Subcutaneous adipose tissue (tissue), 4 donors: ENCODE data around the gene ZBTB44. TPM values are rescaled to one million over a fixed set of nuclear protein-coding genes. Genes with fewer than 3 reads are reported as not detected.

Experiments used
- total RNA-seq, 4 donors: library from RNA; depleted of rRNA; stranded (reverse); fragments of >200 nt; gene quantifications; one replicate each; pipeline ENCODE4 v1.1.0, GENCODE V29; 2016
- TF ChIP-seq, protein P1 (sequence below): fragments of 450-650 bp; IDR thresholded peaks from one replicate; pipeline ENCODE4 v1.5.1; 2016; ENCODE audit warnings: low read depth, mild to moderate bottlenecking, control low read depth, antibody characterized with exemption, moderate library complexity

Gene ZBTB44
- total RNA-seq, 4 donors from 2014 or later = 64.3 to 87.6 (median 71.6) TPM

GRCh38 chr11:130322126-130322525 is 7.4 kb upstream of the ZBTB44 start:
- TF ChIP-seq, protein P1, sequence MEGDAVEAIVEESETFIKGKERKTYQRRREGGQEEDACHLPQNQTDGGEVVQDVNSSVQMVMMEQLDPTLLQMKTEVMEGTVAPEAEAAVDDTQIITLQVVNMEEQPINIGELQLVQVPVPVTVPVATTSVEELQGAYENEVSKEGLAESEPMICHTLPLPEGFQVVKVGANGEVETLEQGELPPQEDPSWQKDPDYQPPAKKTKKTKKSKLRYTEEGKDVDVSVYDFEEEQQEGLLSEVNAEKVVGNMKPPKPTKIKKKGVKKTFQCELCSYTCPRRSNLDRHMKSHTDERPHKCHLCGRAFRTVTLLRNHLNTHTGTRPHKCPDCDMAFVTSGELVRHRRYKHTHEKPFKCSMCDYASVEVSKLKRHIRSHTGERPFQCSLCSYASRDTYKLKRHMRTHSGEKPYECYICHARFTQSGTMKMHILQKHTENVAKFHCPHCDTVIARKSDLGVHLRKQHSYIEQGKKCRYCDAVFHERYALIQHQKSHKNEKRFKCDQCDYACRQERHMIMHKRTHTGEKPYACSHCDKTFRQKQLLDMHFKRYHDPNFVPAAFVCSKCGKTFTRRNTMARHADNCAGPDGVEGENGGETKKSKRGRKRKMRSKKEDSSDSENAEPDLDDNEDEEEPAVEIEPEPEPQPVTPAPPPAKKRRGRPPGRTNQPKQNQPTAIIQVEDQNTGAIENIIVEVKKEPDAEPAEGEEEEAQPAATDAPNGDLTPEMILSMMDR = no peak

DNA sequence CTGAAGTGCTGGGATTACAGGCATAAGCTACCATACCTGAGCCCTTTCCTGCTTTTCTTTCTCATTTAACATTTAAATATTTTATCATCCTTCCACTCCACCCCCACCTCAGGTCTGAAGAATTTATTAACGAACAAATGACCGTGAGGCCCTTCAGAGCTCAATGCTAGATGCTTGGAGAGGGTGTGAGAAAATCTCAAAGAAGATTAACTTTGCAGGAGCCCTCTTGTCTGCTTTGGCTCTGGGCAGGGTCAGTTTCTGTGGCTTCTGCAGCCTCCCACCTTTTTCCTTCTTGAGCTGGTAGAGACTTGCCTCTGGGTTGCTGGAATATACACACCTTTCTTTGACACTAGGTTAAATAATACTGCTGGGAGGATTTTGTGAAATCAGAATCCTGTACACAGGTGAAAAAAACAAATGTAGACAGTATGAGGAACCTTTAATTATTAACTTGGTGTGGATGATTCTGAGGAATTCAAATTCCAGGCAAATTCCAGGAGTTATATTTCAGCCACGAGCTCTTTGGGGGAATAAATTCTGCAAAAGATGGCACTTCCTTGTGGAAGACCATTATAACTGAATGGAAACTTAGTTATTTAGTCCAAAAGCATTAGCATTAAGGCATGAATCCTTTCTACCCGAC is 3.4 kb upstream of the ZBTB44 start:
- TF ChIP-seq, protein P1 = no peak

DNA sequence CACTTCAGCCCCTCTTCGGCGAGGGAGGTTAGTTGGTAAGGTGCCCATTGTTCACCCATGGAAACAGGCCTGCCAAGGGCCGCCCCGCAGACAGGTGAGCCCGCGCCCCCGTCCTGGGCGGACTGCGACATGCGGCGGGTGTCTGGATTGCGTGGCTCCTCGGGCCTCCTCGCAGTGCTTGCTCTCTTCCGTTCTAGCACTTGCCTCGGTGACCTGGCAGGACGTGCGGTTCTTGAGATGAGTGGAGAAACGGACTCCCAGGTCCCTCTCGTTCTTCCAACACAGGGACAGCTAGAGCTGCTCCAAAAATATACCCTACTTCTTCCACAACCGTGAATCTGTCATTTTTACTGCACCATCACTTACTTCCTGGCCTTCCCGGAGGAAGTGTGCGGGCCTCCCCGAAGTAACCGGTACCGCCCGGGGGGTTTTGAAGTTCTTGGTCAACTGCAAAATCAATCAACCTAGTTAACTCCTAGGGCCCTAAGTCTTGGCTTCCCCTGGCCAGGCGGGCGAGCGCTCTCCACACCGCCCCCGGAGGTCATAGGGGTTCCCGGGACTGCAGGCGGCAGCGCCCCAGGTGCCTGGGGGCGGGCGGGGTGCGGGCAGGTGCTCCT is 745 bp upstream of the ZBTB44 start:
- TF ChIP-seq, protein P1 = no peak

GRCh38 chr11:130314184-130314749 is 450 bp downstream of the ZBTB44 start:
- TF ChIP-seq, protein P1 = no peak

DNA sequence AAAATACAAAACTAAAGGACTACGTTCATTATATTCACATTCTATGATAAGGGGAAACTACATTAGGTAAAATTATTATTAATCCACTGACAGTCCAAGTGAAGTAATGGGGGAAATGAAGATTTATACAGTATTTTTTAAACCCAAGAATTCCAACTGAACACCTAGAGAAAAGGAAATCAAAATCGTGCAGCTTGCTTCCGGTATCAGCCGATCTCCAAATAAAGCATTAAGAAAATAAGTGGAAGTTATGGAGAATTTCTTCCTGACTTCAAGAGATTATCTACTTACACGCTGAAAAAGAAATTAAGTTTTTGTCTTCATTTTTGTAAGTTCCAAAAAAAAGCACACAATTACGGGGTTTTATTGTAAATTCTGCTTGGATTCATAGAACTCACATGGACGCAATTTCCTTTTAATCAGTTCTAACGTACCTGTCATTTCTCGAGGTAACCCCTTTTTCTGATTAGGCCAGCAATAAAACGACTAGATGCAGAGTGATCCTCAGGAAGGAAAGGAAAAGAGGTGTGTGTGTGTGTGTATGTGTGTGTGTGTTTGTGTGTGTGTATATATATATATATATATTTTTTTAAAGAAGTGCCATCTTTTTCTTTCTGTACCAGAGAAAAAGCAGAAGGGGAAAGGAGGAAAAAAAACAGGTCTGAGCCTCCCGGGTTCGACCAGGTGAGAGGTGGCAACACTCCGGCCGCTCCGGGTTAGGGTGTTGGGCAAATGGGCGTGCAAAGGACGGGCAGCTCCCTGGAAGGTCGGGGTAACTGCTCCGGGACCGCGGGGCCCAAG is 1.1 kb downstream of the ZBTB44 start:
- TF ChIP-seq, protein P1 = no peak

- TF ChIP-seq, protein P1 = no peak
Observed at GRCh38 chr11:130312046-130312445, 2.7 kb downstream of the ZBTB44 start.

DNA sequence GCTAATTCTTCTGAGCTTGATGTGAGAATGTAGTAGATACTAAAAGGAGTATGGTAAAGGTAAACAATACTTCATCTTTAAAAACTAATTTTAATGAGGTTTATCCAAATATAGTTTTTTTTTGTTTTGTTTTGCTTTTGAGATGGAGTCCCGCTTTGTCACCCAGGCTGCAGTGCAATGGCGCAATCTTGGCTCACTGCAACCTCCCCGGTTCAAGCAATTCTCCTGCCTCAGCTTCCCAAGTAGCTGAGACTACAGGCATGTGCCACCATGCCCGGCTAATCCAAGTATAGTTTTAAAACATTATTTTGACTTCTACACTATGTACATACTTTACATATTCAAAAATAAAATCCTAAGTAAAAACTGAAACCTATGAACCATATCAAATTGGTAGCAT is 4.1 kb downstream of the ZBTB44 start:
- TF ChIP-seq, protein P1 = no peak
